Hepatocyte (in vitro differentiated cells): Measurements from ENCODE around the gene LNX1.

Experiments
- EZH2phosphoT487 ChIP-seq: fragments of 200-600 bp; sonication (generic); IDR thresholded peaks from one replicate; pipeline ENCODE4 v1.6.1; 2018; ENCODE audit warnings: antibody characterized with exemption, mild to moderate bottlenecking, low read depth, moderate library complexity; ENCODE audit not compliant: unreplicated experiment, severe bottlenecking
- TF ChIP-seq, protein P1 (sequence below): fragments of 200-600 bp; sonication (generic); IDR thresholded peaks from 2 replicates; pipeline ENCODE4 v1.5.1; 2016; ENCODE audit warnings: antibody characterized with exemption, mild to moderate bottlenecking; ENCODE audit not compliant: poor library complexity

DNA sequence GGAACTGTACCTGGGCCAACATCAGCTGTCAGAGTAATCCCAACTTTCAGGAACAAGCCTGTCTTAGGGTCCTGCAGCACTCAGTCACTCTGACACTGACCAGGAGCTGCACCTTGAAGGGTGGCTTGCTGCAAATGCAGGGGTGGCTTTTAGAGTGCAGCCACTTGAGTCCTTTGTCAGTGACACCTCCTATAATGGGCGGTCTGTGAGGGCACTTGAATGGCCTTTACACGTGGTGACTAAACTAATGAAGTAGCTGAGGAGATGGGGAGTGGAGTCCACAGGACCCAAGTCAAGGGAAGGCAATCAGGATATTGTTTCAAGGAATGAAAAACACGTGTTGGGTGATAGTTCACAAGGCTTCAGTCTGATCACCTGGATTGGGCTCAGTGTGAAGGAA, 11.1 kb upstream of the LNX1 start:
- TF ChIP-seq, protein P1, sequence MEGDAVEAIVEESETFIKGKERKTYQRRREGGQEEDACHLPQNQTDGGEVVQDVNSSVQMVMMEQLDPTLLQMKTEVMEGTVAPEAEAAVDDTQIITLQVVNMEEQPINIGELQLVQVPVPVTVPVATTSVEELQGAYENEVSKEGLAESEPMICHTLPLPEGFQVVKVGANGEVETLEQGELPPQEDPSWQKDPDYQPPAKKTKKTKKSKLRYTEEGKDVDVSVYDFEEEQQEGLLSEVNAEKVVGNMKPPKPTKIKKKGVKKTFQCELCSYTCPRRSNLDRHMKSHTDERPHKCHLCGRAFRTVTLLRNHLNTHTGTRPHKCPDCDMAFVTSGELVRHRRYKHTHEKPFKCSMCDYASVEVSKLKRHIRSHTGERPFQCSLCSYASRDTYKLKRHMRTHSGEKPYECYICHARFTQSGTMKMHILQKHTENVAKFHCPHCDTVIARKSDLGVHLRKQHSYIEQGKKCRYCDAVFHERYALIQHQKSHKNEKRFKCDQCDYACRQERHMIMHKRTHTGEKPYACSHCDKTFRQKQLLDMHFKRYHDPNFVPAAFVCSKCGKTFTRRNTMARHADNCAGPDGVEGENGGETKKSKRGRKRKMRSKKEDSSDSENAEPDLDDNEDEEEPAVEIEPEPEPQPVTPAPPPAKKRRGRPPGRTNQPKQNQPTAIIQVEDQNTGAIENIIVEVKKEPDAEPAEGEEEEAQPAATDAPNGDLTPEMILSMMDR: no peak
- TF ChIP-seq EZH2phosphoT487: no peak
